GM21367 (cell line): ENCODE measurements around the gene TRIM38.
"Not testable (repeated sequence)": the region's sequence is repeated elsewhere in the genome, so short reads cannot be mapped to it uniquely, and the experiment has no call there.

Experiments used
- ATAC-seq: cut with Tn5 transposase; IDR thresholded peaks from one replicate; pipeline ENCODE4 v1.9.1; 2021; ENCODE audit not compliant: unreplicated experiment

The TRIM38 gene

DNA sequence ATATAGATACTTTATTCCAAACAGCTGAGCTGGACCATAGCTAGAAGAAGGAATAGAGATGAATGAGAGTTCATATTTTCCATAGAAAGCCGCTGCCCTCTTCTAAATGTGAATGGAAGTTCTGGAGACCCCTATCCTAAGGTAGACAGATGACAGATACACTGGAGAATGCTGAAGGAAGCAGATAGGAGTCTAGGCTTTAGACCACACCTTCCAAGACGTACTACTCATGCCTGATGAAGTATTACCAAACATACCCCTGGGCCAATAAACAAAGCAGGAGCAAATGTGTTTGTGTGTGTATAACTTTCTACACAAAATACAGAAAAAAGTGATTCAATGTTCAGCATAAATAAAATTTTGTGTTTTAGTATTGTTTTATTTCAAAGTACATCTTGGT is 23.0 kb upstream of the TRIM38 start:
- no peak for ATAC-seq

- ATAC-seq, result no peak
These were observed 19.9 kb upstream of the TRIM38 start for GRCh38 chr6:25942561-25943147.

- ATAC-seq, result no peak
These were observed 18.7 kb upstream of the TRIM38 start for GRCh38 chr6:25943887-25944286.

- ATAC-seq, result no peak
These were observed 17.7 kb upstream of the TRIM38 start for GRCh38 chr6:25944688-25945574.

- not testable (repeated sequence) for ATAC-seq
These were observed 16.9 kb upstream of the TRIM38 start for GRCh38 chr6:25945738-25946137.

- ATAC-seq, result no peak
These were observed 16.0 kb upstream of the TRIM38 start for GRCh38 chr6:25946631-25947030.

DNA sequence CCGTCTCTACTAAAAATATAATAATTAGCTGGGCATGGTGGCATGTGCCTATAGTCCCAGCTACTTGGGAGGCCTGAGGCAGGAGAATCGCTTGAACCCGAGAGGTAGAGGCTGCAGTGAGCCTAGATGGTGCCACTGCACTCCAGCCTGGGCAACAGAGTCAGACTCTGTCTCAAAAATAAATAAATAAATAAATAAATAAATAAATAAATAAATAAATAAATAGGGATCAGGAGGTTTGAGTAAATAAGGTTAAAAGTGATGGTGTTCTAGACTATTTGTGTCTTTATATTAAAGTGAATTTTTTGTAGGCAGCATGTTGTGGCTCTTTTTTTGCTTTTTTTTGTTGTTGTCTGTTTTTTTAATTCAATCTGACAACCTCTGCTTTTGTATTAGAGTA is 15.1 kb upstream of the TRIM38 start:
- not testable (repeated sequence) for ATAC-seq

- ATAC-seq, result no peak
These were observed 12.9 kb upstream of the TRIM38 start for GRCh38 chr6:25949695-25950094.

DNA sequence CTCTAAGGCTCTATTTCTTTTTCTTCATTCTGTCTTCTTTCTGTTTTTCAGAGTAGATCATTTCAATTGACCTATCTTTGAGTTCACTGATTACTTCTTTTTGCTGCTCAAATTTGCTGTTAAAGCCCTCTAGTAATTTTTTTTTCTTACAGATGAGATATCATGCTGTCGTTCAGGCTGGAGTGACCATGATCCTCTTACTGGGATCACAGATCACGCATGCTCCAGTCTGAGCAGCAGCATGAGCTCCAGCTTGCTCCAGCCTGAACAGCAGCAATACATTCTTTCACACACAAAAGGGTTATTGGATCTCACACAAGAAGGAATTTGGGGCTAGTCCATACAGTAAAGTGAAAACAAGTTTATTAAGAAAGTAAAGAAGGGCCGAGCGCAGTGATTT is 12.3 kb upstream of the TRIM38 start:
- no peak for ATAC-seq

DNA sequence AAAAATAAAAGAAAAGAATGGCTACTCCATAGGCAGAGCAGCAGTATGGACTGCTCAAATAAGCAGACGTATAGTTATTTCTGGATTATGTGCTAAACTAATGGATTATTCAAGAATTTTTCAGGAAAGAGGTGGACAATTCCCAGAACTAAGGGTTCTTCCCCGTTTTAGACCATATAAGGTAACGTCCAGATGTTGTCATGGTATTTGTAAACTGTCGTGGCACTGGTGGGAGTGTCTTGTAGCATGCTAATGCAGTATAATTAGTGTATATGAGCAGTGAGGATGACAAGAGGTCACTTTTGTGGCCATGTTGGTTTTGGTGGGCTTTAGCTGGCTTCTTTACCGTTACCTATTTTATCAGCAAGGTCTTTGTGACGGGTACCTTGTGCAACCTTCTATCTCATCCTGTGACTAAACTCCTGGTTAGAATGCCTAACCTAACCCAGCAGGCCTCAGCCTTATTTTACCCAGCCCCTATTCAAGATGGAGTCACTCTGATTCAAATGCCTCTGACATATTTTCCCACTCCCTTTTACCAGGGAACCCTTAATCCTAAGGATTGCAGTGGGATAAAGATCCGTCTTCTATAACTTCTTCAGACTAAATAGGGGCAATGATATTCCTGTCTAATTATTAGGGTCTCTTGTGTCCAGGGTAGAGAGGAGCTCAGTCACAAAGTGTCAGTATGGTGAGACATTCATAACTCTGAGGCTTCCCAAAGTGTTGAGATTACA is 11.1 kb upstream of the TRIM38 start:
- ATAC-seq, result no peak

DNA sequence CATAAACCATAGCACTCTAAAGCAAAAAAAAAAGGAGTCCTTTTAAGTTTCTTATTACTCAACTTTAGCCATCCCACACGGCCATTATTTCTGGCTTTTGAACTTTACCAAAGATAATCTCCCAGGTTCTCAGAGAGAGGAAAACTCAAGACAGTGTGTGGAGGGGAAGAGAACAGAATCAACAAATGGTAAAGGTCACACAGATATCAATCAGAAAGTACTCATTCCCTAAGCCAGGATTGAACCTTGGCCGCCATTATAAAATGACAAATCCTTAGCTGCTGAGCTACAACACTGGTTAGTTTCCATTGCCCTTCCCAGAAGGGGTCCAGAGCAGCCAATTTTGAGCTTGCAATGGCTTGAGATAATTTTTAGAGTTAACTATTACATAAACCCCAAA is 10.1 kb upstream of the TRIM38 start:
- no peak for ATAC-seq

- ATAC-seq, result no peak
These were observed 8.9 kb upstream of the TRIM38 start for GRCh38 chr6:25953733-25954132.

DNA sequence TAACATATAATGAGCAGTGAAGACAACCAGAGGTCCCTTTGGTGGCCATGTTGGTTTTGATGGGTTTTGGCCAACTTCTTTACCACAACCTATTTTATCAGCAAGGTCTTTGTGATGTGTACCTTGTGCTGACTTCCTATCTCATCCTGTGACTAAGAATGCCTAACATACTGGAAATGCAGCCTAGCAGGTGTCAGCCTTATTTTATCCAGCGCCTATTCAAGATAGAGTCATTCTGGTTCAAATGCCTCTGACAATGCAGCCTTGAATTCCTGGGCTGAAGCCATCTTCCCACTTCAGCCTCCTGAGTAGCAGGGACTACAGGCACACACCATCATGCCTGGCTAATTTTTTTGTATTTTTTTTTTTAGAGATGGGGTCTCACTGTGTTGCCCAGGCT is 7.8 kb upstream of the TRIM38 start:
- no peak for ATAC-seq

DNA sequence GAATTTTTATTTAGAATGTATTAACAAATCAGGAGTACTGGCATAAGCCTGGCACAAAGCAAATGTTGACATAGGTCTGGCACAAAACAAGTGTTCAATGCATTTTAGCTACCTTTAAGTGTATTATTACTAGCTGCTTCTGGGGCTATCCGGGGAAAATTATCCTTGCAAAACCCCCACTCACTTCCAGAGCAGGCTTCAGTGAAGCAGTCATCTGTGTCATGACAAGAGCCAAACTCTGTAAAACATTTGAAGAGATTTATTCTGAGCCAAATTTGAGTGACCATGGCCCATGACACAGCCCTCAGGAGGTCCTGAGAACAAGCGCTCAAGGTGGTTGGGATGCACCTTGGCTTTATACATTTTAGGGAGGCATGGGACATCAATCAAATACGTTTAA is 6.4 kb upstream of the TRIM38 start:
- no peak for ATAC-seq

GRCh38 chr6:25958700-25959162 is 3.9 kb upstream of the TRIM38 start:
- no peak for ATAC-seq

- no peak for ATAC-seq
These were observed 2.6 kb upstream of the TRIM38 start for GRCh38 chr6:25959890-25960536.

DNA sequence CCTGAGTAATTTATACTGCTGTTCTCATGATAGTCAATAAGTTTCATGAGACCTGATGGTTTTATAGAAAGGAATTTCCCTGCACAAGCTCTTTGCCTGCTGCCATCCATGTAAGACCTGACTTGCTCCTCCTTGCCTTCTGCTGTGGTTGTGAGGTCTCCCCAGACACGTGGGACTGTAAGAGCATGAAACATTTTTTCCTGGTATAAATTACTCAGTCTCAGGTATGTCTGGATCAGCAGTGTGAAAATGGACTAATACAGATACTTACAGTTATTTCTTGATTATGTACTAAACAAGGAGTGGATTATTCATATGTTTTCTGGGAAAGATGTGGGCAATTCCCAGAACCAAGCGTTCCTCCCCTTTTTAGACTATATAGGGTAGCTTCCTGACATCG is 1.9 kb upstream of the TRIM38 start:
- no peak for ATAC-seq

GRCh38 chr6:25961619-25962148 is 918 bp upstream of the TRIM38 start:
- ATAC-seq, result no peak

DNA sequence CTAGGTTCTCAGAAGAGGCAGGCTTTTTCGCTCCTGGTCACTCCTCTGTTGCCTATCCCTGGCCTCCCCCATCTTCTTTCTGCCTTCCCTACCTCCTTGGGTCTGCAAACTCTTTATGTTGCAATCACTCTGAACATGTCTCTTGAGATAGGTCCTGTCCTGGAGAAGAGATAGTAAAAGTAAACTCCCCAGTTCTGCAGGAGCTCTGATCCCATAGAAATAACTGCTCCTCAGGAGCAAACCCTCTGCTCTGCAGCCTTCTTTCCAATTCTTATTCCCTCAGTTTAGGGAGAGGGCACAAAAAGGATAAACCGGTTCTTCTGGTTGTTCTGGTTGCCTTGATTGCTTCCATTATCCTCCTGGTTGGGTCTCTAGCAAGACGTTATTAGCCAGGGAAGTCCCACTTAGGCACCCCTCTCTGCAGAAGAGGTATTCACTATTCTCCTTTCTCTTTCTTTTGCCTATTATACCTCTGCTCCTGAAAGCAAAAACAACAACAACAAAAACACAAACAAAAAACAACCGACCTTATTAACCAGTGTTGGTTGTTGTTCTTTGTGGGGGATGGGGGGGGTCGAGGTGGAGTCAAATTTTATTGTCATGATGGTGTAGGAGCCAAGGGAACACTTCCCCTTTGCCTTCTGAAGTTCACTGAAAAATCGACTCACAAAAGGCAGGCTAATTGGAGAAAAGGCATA is 973 bp downstream of the TRIM38 start:
- no peak for ATAC-seq

GRCh38 chr6:25965058-25965457 is 2.5 kb downstream of the TRIM38 start:
- no peak for ATAC-seq
